Hematopoietic multipotent progenitor cell treated with erythropoietin and hydrocortisone succinate and interleukin-3 and kit ligand, for 6 days (in vitro differentiated cells): ENCODE data around the gene ZBTB44.

Experiments
- DNase-seq: peaks from one replicate; pipeline ENCODE4 v3.0.0-alpha.2; 2015

Gene ZBTB44

GRCh38 chr11:130213143-130213978 is 101.4 kb downstream of the ZBTB44 start:
- peak; percentile 73 for DNase-seq

DNA sequence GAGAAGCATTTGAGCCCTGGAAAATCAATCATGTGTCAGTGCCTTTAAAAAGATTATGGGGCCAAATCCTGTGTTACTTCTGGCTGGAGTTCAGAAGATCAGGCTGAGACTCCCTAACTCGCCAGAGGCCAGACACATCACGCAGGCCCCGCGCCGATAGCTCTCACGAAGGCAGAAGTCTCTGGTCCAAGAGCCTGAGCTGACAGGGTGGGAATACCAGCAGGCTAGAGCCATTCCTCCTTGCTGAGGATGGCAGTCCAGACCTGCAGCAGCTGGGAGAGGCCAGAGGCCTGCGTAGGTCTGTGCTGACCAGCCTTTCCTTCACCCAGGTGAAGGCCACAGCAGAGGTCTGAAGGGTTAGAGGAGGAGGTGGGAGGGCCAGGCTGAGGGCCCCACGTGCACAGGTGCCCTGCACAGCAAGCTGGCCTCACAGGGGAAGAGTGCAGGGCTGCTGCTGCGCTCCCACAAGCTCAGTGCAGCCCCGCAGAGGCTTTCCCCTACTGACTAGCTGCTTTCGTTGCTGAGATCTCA is 102.2 kb downstream of the ZBTB44 start:
- DNase-seq = no peak

DNA sequence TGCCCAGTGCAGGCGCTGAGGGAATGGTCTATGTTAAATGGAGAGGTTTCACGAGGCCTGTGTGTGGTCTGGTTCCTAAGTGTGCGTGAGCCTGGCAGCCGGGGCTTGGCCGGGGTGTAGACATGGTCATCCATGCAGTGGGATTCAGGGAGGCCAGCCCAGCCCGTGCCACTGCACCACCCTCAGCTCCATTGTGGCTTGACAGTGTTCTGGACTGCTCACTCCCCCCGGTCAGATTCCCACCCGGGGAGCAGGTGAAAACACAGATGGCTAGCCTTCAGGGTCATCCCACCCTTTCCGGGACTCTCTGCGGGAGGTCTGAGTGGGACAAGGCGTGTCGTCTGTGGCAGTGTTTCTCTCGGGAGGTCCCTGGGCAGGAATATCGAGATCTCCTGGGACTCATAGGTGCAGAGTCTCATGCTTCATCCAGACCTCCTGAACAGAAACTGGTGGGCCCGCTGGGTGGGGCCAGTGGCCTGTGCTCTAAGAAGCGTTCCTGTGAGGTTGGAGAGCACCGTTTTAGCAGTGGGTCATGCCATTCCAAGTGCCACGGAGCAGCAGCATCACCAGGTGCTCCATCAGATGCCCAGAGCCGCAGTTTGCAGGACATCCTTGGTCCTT is 102.8 kb downstream of the ZBTB44 start:
- DNase-seq = no peak

- no peak for DNase-seq
Observed at GRCh38 chr11:130211144-130211543, 103.6 kb downstream of the ZBTB44 start.

GRCh38 chr11:130209954-130210854 is 104.5 kb downstream of the ZBTB44 start:
- DNase-seq = no peak

DNA sequence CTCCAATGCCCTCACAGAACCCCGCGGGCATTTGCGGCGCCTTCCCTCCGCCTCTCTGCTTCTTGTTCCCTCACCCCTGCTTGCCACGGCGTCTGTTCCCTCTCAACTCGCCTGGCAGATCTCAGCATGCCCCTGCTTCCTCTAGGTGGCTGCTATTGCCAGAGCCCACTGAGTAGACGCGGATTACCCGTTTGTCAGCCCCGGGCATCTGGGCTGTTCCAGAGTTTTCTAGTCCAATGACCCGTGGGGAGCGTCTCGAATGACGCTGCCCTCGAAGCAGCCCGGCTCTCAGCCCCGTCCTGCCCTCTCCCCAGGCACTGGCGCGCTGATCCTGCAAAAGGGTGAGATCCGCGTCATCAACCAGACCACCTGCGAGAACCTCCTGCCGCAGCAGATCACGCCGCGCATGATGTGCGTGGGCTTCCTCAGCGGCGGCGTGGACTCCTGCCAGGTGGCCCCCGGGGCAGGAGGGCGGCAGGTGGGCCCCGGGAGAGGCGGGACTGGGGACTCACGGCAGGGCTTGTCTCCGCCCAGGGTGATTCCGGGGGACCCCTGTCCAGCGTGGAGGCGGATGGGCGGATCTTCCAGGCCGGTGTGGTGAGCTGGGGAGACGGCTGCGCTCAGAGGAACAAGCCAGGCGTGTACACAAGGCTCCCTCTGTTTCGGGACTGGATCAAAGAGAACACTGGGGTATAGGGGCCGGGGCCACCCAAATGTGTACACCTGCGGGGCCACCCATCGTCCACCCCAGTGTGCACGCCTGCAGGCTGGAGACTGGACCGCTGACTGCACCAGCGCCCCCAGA is 105.4 kb downstream of the ZBTB44 start:
- no peak for DNase-seq

DNA sequence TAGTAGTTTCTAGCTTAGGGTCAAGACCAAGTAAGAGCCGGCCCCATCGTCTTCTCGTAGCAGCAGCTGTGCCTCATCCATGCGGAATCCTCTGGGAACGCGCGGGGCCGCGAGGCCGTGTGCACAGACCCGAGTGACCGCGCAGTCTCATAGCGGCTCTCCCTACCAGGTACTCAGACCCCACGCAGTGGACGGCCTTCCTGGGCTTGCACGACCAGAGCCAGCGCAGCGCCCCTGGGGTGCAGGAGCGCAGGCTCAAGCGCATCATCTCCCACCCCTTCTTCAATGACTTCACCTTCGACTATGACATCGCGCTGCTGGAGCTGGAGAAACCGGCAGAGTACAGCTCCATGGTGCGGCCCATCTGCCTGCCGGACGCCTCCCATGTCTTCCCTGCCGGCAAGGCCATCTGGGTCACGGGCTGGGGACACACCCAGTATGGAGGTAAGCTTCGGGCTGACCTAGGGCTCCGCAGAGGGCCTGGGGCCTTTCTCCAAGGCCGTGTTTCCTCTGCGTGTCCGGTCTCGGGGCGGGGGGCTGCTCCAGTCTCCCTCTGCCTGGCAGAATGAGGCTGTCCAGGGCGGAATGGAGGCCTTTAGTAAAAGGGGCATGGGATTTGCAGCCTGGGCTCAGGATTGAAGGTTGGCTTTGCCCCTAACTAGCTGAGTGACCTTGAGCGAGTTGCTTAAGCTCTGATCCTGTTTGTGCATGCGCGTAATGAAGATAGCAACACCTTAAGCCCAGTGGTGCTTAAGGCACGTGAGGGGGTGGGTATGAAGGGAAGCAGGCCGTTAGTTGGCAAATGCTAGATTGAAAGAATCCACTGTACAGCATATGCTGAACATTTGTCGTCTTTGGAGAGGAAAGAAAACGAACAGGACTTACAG is 106.2 kb downstream of the ZBTB44 start:
- DNase-seq = no peak

DNA sequence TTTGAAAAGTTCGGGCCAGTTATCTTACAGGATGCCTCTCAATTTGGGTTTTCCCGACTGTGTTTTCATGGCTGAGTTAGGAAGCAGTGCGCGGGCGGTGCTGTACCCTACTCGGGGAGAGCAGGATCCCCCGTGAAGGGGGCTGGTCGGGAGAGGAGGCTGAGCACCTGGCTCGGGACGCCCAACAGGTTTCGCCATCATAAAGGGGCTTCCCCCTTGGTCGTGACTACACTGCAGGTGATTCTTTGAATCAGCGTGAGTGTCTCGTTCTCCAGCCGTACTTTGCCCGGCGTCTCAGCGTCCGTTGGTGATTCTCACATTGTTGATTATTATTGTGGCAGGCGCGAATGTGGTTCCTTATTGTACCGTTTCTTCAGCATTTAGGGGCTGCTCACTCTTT is 108.6 kb downstream of the ZBTB44 start:
- DNase-seq = no peak

DNA sequence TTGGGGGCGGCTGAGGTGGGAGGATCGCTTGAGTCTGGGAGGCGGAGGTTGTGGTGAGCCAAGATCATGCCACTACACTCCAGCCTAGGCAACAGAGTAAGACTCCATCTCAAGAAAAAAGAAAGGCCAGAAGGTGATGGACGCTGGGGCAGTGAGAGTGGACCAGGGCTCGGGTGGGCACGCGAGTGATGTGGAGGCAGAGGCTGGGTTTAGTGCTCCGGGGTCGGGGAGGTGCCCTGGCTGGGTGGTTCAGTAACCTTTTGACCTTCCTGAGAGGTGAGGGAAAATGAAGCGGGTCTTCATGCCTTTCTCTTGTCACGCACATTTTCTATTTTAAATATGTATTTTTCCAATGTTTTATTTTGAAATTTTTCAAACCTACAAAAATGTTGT is 110.0 kb downstream of the ZBTB44 start:
- DNase-seq = no peak

- no peak for DNase-seq
Observed at GRCh38 chr11:130203766-130204702, 110.7 kb downstream of the ZBTB44 start.

GRCh38 chr11:130202818-130203689 is 111.7 kb downstream of the ZBTB44 start:
- DNase-seq = no peak

DNA sequence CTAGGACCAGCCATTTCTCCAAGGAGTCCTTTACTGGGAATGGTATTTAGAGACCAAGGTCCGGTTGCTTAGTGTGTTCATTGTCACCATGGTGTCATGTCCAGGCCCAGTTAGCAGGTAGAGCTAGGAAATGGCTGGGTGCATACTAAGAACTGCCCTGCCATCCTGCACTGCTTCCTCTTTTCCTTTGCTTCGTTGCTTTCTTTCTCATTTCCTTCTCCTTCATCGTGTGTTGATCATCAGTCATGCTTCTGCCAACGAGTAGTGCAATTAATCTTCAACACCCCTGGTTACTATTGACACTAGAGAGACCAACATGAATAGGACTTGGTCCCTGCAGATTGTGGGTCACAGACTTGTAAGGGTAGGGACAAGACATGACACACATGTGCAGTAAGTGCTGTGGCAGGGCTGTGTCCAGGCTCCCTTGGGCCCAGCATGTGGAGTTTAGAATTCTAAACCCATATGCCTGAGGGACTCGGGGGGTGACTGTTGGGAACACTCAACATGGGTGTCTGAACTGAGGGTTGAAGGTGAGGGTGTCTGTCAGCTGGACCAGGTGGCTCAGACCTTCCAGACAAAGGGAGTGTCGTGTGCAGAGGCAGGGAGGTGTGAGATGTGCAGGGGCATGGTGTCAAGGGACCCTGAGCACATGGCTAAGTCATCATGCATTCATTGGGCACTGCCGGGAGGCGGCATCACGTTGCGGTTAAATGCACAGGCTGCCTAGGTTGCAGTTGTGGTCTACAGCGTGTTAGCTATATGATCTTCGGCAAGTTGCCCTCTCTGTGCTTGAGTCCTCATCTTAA is 112.5 kb downstream of the ZBTB44 start:
- DNase-seq = no peak

DNA sequence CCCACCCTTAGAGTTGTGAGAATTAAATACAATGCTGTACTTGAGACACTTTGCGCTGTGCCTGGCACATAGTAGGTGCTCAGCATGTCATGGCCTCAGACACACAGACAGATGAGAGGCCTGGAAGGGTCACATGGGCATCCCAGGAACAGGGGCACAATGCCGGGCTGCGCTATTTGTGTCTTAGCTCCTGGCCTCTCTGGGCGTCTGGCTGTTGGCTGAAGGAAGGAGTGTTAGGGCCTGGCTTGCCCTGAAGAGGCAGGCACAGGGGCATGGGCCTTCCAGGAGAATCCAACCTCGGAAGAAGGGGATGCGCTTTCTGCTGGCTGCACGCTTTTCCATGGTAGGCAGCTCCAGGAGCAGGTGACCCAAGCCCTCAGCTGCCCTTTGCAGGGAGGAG is 113.7 kb downstream of the ZBTB44 start:
- DNase-seq = no peak

- DNase-seq = no peak
Observed at GRCh38 chr11:130199792-130200191, 114.9 kb downstream of the ZBTB44 start.

GRCh38 chr11:130198964-130199363 is 115.8 kb downstream of the ZBTB44 start:
- DNase-seq = no peak

DNA sequence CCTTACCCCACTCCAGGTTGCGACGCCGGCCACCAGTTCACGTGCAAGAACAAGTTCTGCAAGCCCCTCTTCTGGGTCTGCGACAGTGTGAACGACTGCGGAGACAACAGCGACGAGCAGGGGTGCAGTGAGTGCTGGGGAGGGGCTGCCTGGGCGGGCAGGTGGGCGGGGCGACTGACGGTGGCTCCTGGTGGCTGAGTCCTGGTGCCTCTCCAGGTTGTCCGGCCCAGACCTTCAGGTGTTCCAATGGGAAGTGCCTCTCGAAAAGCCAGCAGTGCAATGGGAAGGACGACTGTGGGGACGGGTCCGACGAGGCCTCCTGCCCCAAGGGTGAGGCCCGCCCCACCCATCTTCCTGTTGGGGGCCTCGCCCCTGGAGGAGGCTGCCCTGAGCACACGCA is 116.4 kb downstream of the ZBTB44 start:
- DNase-seq = no peak

DNA sequence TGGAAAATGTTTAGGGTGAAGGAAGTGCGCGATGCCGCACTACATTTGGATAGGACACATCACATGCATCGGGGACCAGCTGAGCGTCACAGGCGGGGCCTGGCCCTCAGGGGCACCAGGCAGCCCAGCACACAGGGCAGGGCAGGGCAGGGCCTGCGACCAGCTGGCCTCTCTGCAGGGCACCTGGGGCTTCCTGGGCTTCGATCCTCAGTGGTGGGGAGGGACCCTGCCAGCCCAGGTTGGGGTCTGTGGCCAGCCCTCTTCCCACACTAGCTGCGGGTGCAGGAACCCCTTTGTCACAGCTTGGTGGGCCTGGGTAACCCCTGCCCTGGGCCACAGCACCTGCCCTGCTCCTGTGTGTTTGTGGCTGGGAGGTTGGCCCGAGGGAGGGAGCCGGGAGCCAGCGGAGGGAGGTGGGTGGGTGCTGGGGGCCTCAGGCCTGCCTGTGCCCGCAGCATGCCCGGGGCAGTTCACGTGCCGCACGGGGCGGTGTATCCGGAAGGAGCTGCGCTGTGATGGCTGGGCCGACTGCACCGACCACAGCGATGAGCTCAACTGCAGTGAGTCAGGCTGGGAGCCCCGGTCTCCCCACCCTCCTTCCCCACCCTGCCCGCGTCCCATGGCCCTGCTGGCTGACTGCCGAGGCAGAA is 117.2 kb downstream of the ZBTB44 start:
- DNase-seq = no peak
